Panc1 (cell line): ENCODE results near the gene EHD3. TPM values are rescaled to one million over a fixed set of nuclear protein-coding genes. Genes with fewer than 3 reads are reported as not detected.

ENCODE experiments used
- ATAC-seq: fragments of 200-7000 bp; cut with Tn5 transposase; 2 replicates; pipeline ENCODE4 v1.9.1; 2020; ENCODE audit warnings: mild to moderate bottlenecking, moderate library complexity
- BruUV-seq: library from RNA; stranded (reverse); fragments of 400-500 nt; replicated peaks from 2 replicates; lab custom pipeline; 2021; lab: Mats Ljungman, UMichigan
- CTCF ChIA-PET: fragments of 300-600 bp; sonication (Branson Sonifier 250); formaldehyde crosslinking; loops from one replicate; lab custom pipeline; 2022; ENCODE audit warnings: antibody characterized with exemption; lab: Charles Lee
- POLR2A ChIA-PET: fragments of 300-600 bp; sonication (Branson Sonifier 250); formaldehyde crosslinking; loops from one replicate; lab custom pipeline; 2022; ENCODE audit warnings: antibody characterized with exemption; lab: Charles Lee
- DNase-seq: peaks from one replicate; pipeline ENCODE4 v3.0.0-alpha.2; 2010; ENCODE audit warnings: low read depth, low spot score
- H3K27ac ChIP-seq: 2 replicates; pipeline ENCODE4 v1.5.1; 2011; ENCODE audit warnings: mild to moderate bottlenecking, low read length, inconsistent platforms
- H3K27me3 ChIP-seq: fragments of 200-500 bp; sonication (Bioruptor generic); 2 replicates; pipeline ENCODE4 v1.6.0; 2014; ENCODE audit warnings: low read length, inconsistent platforms; ENCODE audit not compliant: control insufficient read depth, insufficient read depth
- H3K36me3 ChIP-seq: fragments of 200-500 bp; sonication (Bioruptor generic); 2 replicates; pipeline ENCODE4 v1.5.1; 2014; ENCODE audit warnings: inconsistent platforms, mild to moderate bottlenecking, low read length, moderate library complexity; ENCODE audit not compliant: control insufficient read depth, insufficient read depth
- H3K4me1 ChIP-seq: 2 replicates; pipeline ENCODE4 v1.5.1; 2011; ENCODE audit warnings: inconsistent platforms, mild to moderate bottlenecking, low read length, moderate library complexity; ENCODE audit not compliant: control insufficient read depth, insufficient read depth
- H3K4me3 ChIP-seq, 2 experiments: 2 replicates each; pipeline ENCODE4 v1.5.1; 2011 to 2012; ENCODE audit warnings: low read depth in 2 of 2, low read length in 2 of 2, mild to moderate bottlenecking in 2 of 2, inconsistent platforms in 1 of 2, moderate library complexity in 1 of 2
- H3K9me3 ChIP-seq: fragments of 200-500 bp; sonication (Bioruptor generic); 2 replicates; pipeline ENCODE4 v1.5.1; 2014; ENCODE audit warnings: low read depth, mild to moderate bottlenecking, inconsistent platforms, low read length, moderate library complexity; ENCODE audit not compliant: control insufficient read depth, insufficient read depth
- POLR2AphosphoS5 ChIP-seq: IDR thresholded peaks from 2 replicates; pipeline ENCODE4 v1.6.1; 2012; ENCODE audit warnings: mild to moderate bottlenecking, low read depth, low read length, moderate library complexity
- SIN3A ChIP-seq: IDR thresholded peaks from 2 replicates; pipeline ENCODE4 v1.6.1; 2012; ENCODE audit warnings: low read depth, mild to moderate bottlenecking, low read length, moderate library complexity, borderline replicate concordance; ENCODE audit not compliant: insufficient read depth
- TCF7L2 ChIP-seq: IDR thresholded peaks from 2 replicates; pipeline ENCODE4 v1.6.1; 2011; ENCODE audit warnings: mild to moderate bottlenecking, low read depth, low read length, inconsistent platforms
- in situ Hi-C: cut with HindIII; loops from 2 replicates; pipeline ENCODE4 v1.10.0; 2016; ENCODE audit warnings: low sequenced_read_pairs, low pct_unique_long_range_greater_than_20kb
- intact Hi-C: fragments of 100-400 bp; cut with micrococcal nuclease; formaldehyde crosslinking; loops from one replicate; pipeline ENCODE4 v1.10.0; 2022; ENCODE audit not compliant: unreplicated experiment
- total RNA-seq: library from RNA; stranded (reverse); gene quantifications from one replicate; pipeline ENCODE4 v1.2.1, GENCODE V29; 2021; ENCODE audit not compliant: unreplicated experiment
- TF ChIP-seq, protein P1 (sequence below), 2 experiments: IDR thresholded peaks; 2 replicates each; pipeline ENCODE4 v1.6.1; 2011 to 2012; ENCODE audit warnings: low read depth in 2 of 2, control low read depth in 1 of 2, low read length in 1 of 2, mild to moderate bottlenecking in 1 of 2, moderate library complexity in 1 of 2; ENCODE audit not compliant: insufficient read depth in 1 of 2
- TF ChIP-seq, protein P2 (sequence below): fragments of 450-650 bp; IDR thresholded peaks from 2 replicates; pipeline ENCODE4 v1.5.1; 2017; ENCODE audit warnings: mild to moderate bottlenecking

The EHD3 gene
- total RNA-seq, 1 experiment from 2014 or later = 2.6 TPM

GRCh38 chr2:31267437-31268120 is 33.6 kb downstream of the EHD3 start:
- in situ Hi-C loops (no loop called here), intact Hi-C loops (no loop called here)
- no peak for DNase-seq
- Histone ChIP-seq H3K9me3 (no peaks in the 10 kb centered on the region), H3K27ac (no peak overlapping the region), H3K4me3 (no peak overlapping the region), H3K36me3 (no peaks in the 10 kb centered on the region), H3K4me1 (no peaks in the 10 kb centered on the region), H3K27me3 (no peaks in the 10 kb centered on the region)
- no TSS peak for BruUV-seq
- CTCF ChIA-PET = no interaction called here
- TF ChIP-seq POLR2AphosphoS5 = no peak
- no peak for TF ChIP-seq SIN3A
- no peak for ATAC-seq
- POLR2A ChIA-PET = no interaction called here

DNA sequence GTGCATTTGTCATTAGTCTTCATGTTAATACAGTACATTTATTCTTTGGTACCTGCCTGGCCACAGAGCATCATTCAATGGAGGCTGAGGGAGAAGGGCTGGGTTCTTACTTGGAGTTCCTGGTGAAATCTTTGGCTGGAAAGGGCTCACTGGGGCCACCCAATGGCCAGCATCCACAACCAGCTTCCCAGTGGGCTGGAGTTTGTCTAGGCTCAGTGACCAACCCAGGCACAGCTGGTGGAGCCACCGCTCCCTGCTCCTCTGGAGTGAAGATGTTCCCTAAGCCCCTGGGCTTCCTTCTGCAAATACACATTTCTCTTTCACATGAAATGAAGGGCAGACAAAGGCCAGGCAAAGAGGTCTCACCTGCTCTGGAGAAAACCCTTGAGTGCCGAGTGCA is 34.4 kb downstream of the EHD3 start:
- Histone ChIP-seq H3K9me3 (no peaks in the 10 kb centered on the region), H3K36me3 (no peaks in the 10 kb centered on the region), H3K27ac (no peak overlapping the region), H3K4me3 (no peak overlapping the region), H3K4me1 (no peaks in the 10 kb centered on the region), H3K27me3 (no peaks in the 10 kb centered on the region)
- ChIA-PET POLR2A (no interaction called here), CTCF (no interaction called here)
- TF ChIP-seq TCF7L2 = no peak
- TF ChIP-seq SIN3A = no peak
- no peak for TF ChIP-seq POLR2AphosphoS5
- DNase-seq (no peak), ATAC-seq (no peak)
- no TSS peak for BruUV-seq
- intact Hi-C loops (no loop called here), in situ Hi-C loops (no loop called here)

DNA sequence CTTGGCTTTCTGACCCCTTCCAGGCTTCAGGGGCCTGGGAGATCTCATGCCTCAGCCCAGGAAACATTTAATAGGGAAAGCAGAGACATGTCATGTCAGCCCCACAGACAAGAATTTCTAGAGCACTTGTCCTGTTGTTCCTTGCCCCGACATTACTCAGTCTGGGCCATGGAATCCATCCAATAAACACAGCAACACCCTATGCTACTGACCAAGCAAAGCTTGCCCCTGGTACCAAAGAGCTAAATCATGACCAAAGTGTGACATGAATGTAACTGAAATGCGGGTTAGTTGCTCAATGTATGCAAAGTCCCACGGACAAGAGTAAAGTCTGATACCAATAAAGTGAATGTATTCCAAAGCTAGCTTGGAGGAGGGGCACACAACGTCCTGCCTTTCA is 35.1 kb downstream of the EHD3 start:
- H3K9me3 ChIP-seq = no peaks in the 10 kb centered on the region
- H3K4me1 ChIP-seq = no peaks in the 10 kb centered on the region
- ChIA-PET CTCF (no interaction called here), POLR2A (no interaction called here)
- DNase-seq (no peak), ATAC-seq (no peak)
- H3K27ac ChIP-seq = no peak overlapping the region
- intact Hi-C loops = no loop called here
- TF ChIP-seq, protein P1, sequence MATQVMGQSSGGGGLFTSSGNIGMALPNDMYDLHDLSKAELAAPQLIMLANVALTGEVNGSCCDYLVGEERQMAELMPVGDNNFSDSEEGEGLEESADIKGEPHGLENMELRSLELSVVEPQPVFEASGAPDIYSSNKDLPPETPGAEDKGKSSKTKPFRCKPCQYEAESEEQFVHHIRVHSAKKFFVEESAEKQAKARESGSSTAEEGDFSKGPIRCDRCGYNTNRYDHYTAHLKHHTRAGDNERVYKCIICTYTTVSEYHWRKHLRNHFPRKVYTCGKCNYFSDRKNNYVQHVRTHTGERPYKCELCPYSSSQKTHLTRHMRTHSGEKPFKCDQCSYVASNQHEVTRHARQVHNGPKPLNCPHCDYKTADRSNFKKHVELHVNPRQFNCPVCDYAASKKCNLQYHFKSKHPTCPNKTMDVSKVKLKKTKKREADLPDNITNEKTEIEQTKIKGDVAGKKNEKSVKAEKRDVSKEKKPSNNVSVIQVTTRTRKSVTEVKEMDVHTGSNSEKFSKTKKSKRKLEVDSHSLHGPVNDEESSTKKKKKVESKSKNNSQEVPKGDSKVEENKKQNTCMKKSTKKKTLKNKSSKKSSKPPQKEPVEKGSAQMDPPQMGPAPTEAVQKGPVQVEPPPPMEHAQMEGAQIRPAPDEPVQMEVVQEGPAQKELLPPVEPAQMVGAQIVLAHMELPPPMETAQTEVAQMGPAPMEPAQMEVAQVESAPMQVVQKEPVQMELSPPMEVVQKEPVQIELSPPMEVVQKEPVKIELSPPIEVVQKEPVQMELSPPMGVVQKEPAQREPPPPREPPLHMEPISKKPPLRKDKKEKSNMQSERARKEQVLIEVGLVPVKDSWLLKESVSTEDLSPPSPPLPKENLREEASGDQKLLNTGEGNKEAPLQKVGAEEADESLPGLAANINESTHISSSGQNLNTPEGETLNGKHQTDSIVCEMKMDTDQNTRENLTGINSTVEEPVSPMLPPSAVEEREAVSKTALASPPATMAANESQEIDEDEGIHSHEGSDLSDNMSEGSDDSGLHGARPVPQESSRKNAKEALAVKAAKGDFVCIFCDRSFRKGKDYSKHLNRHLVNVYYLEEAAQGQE (IDR thresholded peaks at IDR 0.05; ENCODE audit: insufficient read depth in 1 of 2, low read depth in 2 of 2, low read length in 1 of 2) = no peak
- TF ChIP-seq POLR2AphosphoS5 (no peak), TCF7L2 (no peak), SIN3A (no peak)
- TF ChIP-seq, protein P2, sequence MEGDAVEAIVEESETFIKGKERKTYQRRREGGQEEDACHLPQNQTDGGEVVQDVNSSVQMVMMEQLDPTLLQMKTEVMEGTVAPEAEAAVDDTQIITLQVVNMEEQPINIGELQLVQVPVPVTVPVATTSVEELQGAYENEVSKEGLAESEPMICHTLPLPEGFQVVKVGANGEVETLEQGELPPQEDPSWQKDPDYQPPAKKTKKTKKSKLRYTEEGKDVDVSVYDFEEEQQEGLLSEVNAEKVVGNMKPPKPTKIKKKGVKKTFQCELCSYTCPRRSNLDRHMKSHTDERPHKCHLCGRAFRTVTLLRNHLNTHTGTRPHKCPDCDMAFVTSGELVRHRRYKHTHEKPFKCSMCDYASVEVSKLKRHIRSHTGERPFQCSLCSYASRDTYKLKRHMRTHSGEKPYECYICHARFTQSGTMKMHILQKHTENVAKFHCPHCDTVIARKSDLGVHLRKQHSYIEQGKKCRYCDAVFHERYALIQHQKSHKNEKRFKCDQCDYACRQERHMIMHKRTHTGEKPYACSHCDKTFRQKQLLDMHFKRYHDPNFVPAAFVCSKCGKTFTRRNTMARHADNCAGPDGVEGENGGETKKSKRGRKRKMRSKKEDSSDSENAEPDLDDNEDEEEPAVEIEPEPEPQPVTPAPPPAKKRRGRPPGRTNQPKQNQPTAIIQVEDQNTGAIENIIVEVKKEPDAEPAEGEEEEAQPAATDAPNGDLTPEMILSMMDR = no peak
- no TSS peak for BruUV-seq
- H3K27me3 ChIP-seq = no peaks in the 10 kb centered on the region
- in situ Hi-C loops = no loop called here
- H3K4me3 ChIP-seq = no peak overlapping the region
- H3K36me3 ChIP-seq = no peaks in the 10 kb centered on the region
